Smooth muscle cell (in vitro differentiated cells): Measurements from ENCODE around the gene TEX52. TPM values are rescaled to one million over a fixed set of nuclear protein-coding genes. Genes with fewer than 3 reads are reported as not detected.

Source experiments
- DNase-seq: peaks from one replicate; lab custom pipeline; 2025; ENCODE audit not compliant: unreplicated experiment; lab: John Stamatoyannopoulos, UW
- H2AFZ ChIP-seq: fragments of 200-600 bp; sonication (generic); 2 replicates; pipeline ENCODE4 v1.6.0; 2016; ENCODE audit warnings: antibody characterized with exemption, low read depth, mild to moderate bottlenecking
- H3F3A ChIP-seq: fragments of 200-600 bp; sonication (generic); 2 replicates; pipeline ENCODE4 v1.6.0; 2017; ENCODE audit warnings: antibody characterized with exemption, low read depth
- H3K27ac ChIP-seq: fragments of 200-600 bp; sonication (generic); 2 replicates; pipeline ENCODE4 v1.5.1; 2016; ENCODE audit warnings: low read depth, mild to moderate bottlenecking
- H3K27me3 ChIP-seq: fragments of 200-600 bp; sonication (generic); 2 replicates; pipeline ENCODE4 v1.6.1; 2016; ENCODE audit warnings: low read depth, mild to moderate bottlenecking
- H3K36me3 ChIP-seq: fragments of 200-600 bp; sonication (generic); 2 replicates; pipeline ENCODE4 v1.5.1; 2016; ENCODE audit warnings: low read depth
- H3K4me1 ChIP-seq: fragments of 200-600 bp; sonication (generic); 2 replicates; pipeline ENCODE4 v1.5.1; 2016; ENCODE audit warnings: low read depth
- H3K4me2 ChIP-seq: fragments of 200-600 bp; sonication (generic); 2 replicates; pipeline ENCODE4 v1.6.0; 2016; ENCODE audit warnings: mild to moderate bottlenecking
- H3K4me3 ChIP-seq: fragments of 200-600 bp; sonication (generic); 2 replicates; pipeline ENCODE4 v1.5.1; 2016; ENCODE audit warnings: mild to moderate bottlenecking
- H3K79me2 ChIP-seq: fragments of 200-600 bp; sonication (generic); 2 replicates; pipeline ENCODE4 v1.6.0; 2016; ENCODE audit warnings: low read depth, mild to moderate bottlenecking
- H3K9ac ChIP-seq: fragments of 200-600 bp; sonication (generic); 2 replicates; pipeline ENCODE4 v1.6.0; 2016; ENCODE audit warnings: low read depth
- H3K9me3 ChIP-seq: fragments of 200-600 bp; sonication (generic); replicated peaks from 2 replicates; pipeline ENCODE4 v1.5.1; 2016; ENCODE audit warnings: low read depth
- H4K20me1 ChIP-seq: fragments of 200-600 bp; sonication (generic); 2 replicates; pipeline ENCODE4 v1.6.0; 2016; ENCODE audit warnings: low read depth
- CTCF ChIP-seq: fragments of 200-600 bp; sonication (generic); IDR thresholded peaks from 2 replicates; pipeline ENCODE4 v1.5.1; 2017; ENCODE audit warnings: borderline replicate concordance, mild to moderate bottlenecking, antibody characterized with exemption; ENCODE audit not compliant: insufficient read depth, poor library complexity, severe bottlenecking
- WGBS: methylation state at CpG from one replicate; pipeline ENCODE4 v1.1.7; 2016; ENCODE audit warnings: low lambda C conversion rate; 5-methylcytosine and 5-hydroxymethylcytosine counted together
- polyA plus RNA-seq: library from polyadenylated mRNA; unstranded; fragments of >200 nt; fragmentation: Nextera tagmentation; extraction: Ambion mirVana; gene quantifications from 2 replicates; pipeline ENCODE4 v1.2.1, GENCODE V29; 2016
- total RNA-seq: library from RNA; depleted of rRNA; stranded (reverse); fragments of >200 nt; gene quantifications from 2 replicates; pipeline ENCODE4 v1.2.3, GENCODE V29; 2014

TEX52 gene
- total and polyA plus RNA-seq, 2 experiments from 2014 or later: 0.14 TPM; not detected in 1

GRCh38 chr12:2801044-2801783 lies 55.6 kb downstream of the TEX52 start:
- Histone ChIP-seq H3K9me3 (no peaks in the 10 kb centered on the region), H3K36me3 (peaks cover 12% of the 10 kb centered on the region), H3K79me2 (peaks cover 18% of the 10 kb centered on the region), H3K4me2 (no peak overlapping the region), H3K4me3 (no peak overlapping the region), H4K20me1 (peaks cover 27% of the 10 kb centered on the region), H3K27me3 (no peaks in the 10 kb centered on the region), H3K9ac (no peak overlapping the region), H3F3A (peaks cover 40% of the 10 kb centered on the region), H3K4me1 (peaks cover 10% of the 10 kb centered on the region), H3K27ac (no peak overlapping the region), H2AFZ (no peak overlapping the region)
- no peak for DNase-seq
- 96% methylated on average over 16 of the region's 16 CpGs for WGBS
- TF ChIP-seq CTCF: no peak

- Histone ChIP-seq H3K79me2 (peaks cover 24% of the 10 kb centered on the region), H3K4me3 (no peak overlapping the region), H3K36me3 (peaks cover 12% of the 10 kb centered on the region), H3F3A (peaks cover 32% of the 10 kb centered on the region), H3K27ac (no peak overlapping the region), H2AFZ (no peak overlapping the region), H3K4me1 (peaks cover 12% of the 10 kb centered on the region), H3K27me3 (no peaks in the 10 kb centered on the region), H3K9ac (no peak overlapping the region), H4K20me1 (peaks cover 27% of the 10 kb centered on the region), H3K9me3 (no peaks in the 10 kb centered on the region), H3K4me2 (no peak overlapping the region)
- 96% methylated on average over 3 of the region's 3 CpGs for WGBS
- DNase-seq: no peak
- TF ChIP-seq CTCF: no peak
These were observed 56.7 kb downstream of the TEX52 start for GRCh38 chr12:2800046-2800570.

Other genes with a start within 250 kb of the TEX52 start
- gene FKBP4, start 62.1 kb downstream of the TEX52 start, total RNA-seq: 19.0 and 27.5 TPM in 2 replicates
- gene FKBP4, start 62.1 kb downstream of the TEX52 start, polyA plus RNA-seq: 32.6 and 46.5 TPM in 2 replicates
- gene ITFG2, start 44.4 kb downstream of the TEX52 start, total RNA-seq: 14.3 and 14.6 TPM in 2 replicates
- 21.5 and 22.3 TPM in 2 replicates for gene ITFG2, start 44.4 kb downstream of the TEX52 start, polyA plus RNA-seq
- gene NRIP2, start 22.0 kb downstream of the TEX52 start, total RNA-seq: 0.04 and 0.54 TPM in 2 replicates
- 0.29 and 1.0 TPM in 2 replicates for gene NRIP2, start 22.0 kb downstream of the TEX52 start, polyA plus RNA-seq
- gene FOXM1, start 20.1 kb upstream of the TEX52 start, total RNA-seq: 2.3 and 3.7 TPM in 2 replicates
- 8.1 and 9.6 TPM in 2 replicates for gene FOXM1, start 20.1 kb upstream of the TEX52 start, polyA plus RNA-seq
- gene RHNO1, start 20.2 kb upstream of the TEX52 start, total RNA-seq: 20.5 and 22.6 TPM in 2 replicates
- gene RHNO1, start 20.2 kb upstream of the TEX52 start, polyA plus RNA-seq: 23.4 and 29.7 TPM in 2 replicates
- 39.4 and 40.6 TPM in 2 replicates for gene TULP3, start 33.9 kb upstream of the TEX52 start, total RNA-seq
- gene TULP3, start 33.9 kb upstream of the TEX52 start, polyA plus RNA-seq: 33.7 and 40.0 TPM in 2 replicates
- 12.0 and 14.3 TPM in 2 replicates for gene TEAD4, start 102.4 kb upstream of the TEX52 start, total RNA-seq
- 12.0 and 12.7 TPM in 2 replicates for gene TEAD4, start 102.4 kb upstream of the TEX52 start, polyA plus RNA-seq
- 29.8 and 46.9 TPM in 2 replicates for gene TSPAN9, start 220.3 kb upstream of the TEX52 start, total RNA-seq
- gene TSPAN9, start 220.3 kb upstream of the TEX52 start, polyA plus RNA-seq: 14.4 and 17.7 TPM in 2 replicates